HepG2 (cell line): Measurements from ENCODE around the gene SLC17A9. TPM values are rescaled to one million over a fixed set of nuclear protein-coding genes. Genes with fewer than 3 reads are reported as not detected.

Experiments
- AGO2 ChIP-seq: fragments of 200-400 bp; formaldehyde crosslinking; optimal IDR thresholded peaks from 2 replicates; pipeline ENCODE3; 2017; ENCODE audit warnings: mild to moderate bottlenecking, low read depth, low read length, moderate library complexity
- CEBPG ChIP-seq: IDR thresholded peaks from 2 replicates; pipeline ENCODE4 v1.6.1; 2016
- CREB1 ChIP-seq, 2 experiments: fragments of 450-650 bp in 1 of 2; IDR thresholded peaks; 2 replicates each; pipeline ENCODE4 v1.6.1; 2016 to 2017; ENCODE audit warnings: control low read depth in 1 of 2, mild to moderate bottlenecking in 1 of 2, missing compliant biosample characterization in 1 of 2, missing genetic modification characterization in 1 of 2
- GLI4 ChIP-seq: sonication (generic); formaldehyde crosslinking; IDR thresholded peaks from 2 replicates; pipeline ENCODE4 v1.5.1; 2020; ENCODE audit warnings: missing genetic modification reagents, mild to moderate bottlenecking, moderate library complexity, borderline replicate concordance
- GPN1 ChIP-seq: sonication (generic); formaldehyde crosslinking; IDR thresholded peaks from 2 replicates; pipeline ENCODE4 v1.5.1; 2020; ENCODE audit warnings: missing genetic modification reagents, borderline replicate concordance
- MYNN ChIP-seq: sonication (generic); formaldehyde crosslinking; IDR thresholded peaks from 2 replicates; pipeline ENCODE4 v1.4.0; 2020; ENCODE audit warnings: mild to moderate bottlenecking, low read depth, missing genetic modification reagents
- NR2C2 ChIP-seq: sonication (generic); formaldehyde crosslinking; IDR thresholded peaks from 2 replicates; pipeline ENCODE4 v1.4.0; 2020; ENCODE audit warnings: missing genetic modification reagents, mild to moderate bottlenecking, moderate library complexity, borderline replicate concordance
- PTBP1 ChIP-seq: fragments of 200-400 bp; formaldehyde crosslinking; IDR thresholded peaks from 2 replicates; pipeline ENCODE4 v1.6.1; 2018; ENCODE audit warnings: low read length, low read depth; ENCODE audit not compliant: poor library complexity, severe bottlenecking
- RORA ChIP-seq: sonication (generic); formaldehyde crosslinking; IDR thresholded peaks from 2 replicates; pipeline ENCODE4 v1.5.0; 2020; ENCODE audit warnings: mild to moderate bottlenecking, missing genetic modification reagents, moderate library complexity
- SMAD1 ChIP-seq: sonication (generic); formaldehyde crosslinking; IDR thresholded peaks from 2 replicates; pipeline ENCODE4 v1.4.0; 2020; ENCODE audit warnings: missing genetic modification reagents, low read depth, mild to moderate bottlenecking, borderline replicate concordance
- SMC3 ChIP-seq: IDR thresholded peaks from 2 replicates; pipeline ENCODE4 v1.6.1; 2011; ENCODE audit warnings: low read length, improper control_type of control experiment
- SRSF1 ChIP-seq: fragments of 200-400 bp; formaldehyde crosslinking; optimal IDR thresholded peaks from 2 replicates; pipeline ENCODE3; 2017; ENCODE audit warnings: mild to moderate bottlenecking, low read depth, low read length, moderate library complexity
- TSC22D2 ChIP-seq: sonication (generic); formaldehyde crosslinking; IDR thresholded peaks from 2 replicates; pipeline ENCODE4 v1.5.1; 2020; ENCODE audit warnings: missing genetic modification reagents, mild to moderate bottlenecking, borderline replicate concordance
- ZFP1 ChIP-seq: IDR thresholded peaks from 2 replicates; pipeline ENCODE4 v1.6.1; 2016
- ZNF138 ChIP-seq: sonication (generic); formaldehyde crosslinking; IDR thresholded peaks from 2 replicates; pipeline ENCODE4 v1.5.0; 2020; ENCODE audit warnings: mild to moderate bottlenecking, low read depth, missing genetic modification reagents
- ZNF430 ChIP-seq: sonication (generic); formaldehyde crosslinking; IDR thresholded peaks from 2 replicates; pipeline ENCODE4 v1.9.0; 2021; ENCODE audit warnings: mild to moderate bottlenecking, missing genetic modification reagents
- ZNF484 ChIP-seq: sonication (generic); formaldehyde crosslinking; IDR thresholded peaks from 2 replicates; pipeline ENCODE4 v1.5.1; 2020; ENCODE audit warnings: mild to moderate bottlenecking, low read depth, missing genetic modification reagents, borderline replicate concordance
- ZNF629 ChIP-seq: sonication (generic); formaldehyde crosslinking; conservative IDR thresholded peaks from 2 replicates; pipeline ENCODE4 v1.5.0; 2020; ENCODE audit warnings: missing genetic modification reagents
- ZNF841 ChIP-seq: sonication (generic); formaldehyde crosslinking; IDR thresholded peaks from 2 replicates; pipeline ENCODE4 v1.8.1; 2023; ENCODE audit warnings: missing genetic modification reagents, borderline replicate concordance
- polyA plus RNA-seq, 8 experiments: library from polyadenylated mRNA; depleted of rRNA in 3 of 8; stranded (reverse) in 7 of 8; unstranded in 1 of 8; fragments of >200 nt; fragmentation: Illumina TruSeq in 4 of 8; extraction: Trizol in 4 of 8; gene quantifications; 2 replicates each; pipeline versions ENCODE4 v1.2.1 to v1.2.3, GENCODE V29; 2011 to 2016; ENCODE audit warnings: low read depth in 4 of 8, missing spikeins in 1 of 8, mixed read lengths in 1 of 8; ENCODE audit not compliant: insufficient read depth in 1 of 8
- total RNA-seq, 5 experiments: library from RNA; depleted of rRNA; stranded (reverse); fragments of >200 nt; fragmentation: Illumina TruSeq; extraction: Trizol; gene quantifications; 2 replicates each; pipeline ENCODE4 v1.2.3, GENCODE V29; 2016; ENCODE audit warnings: low read depth in 1 of 5
- TF ChIP-seq, protein P1 (sequence below): IDR thresholded peaks from 2 replicates; pipeline ENCODE4 v1.4.0; 2020; ENCODE audit warnings: mild to moderate bottlenecking, missing genetic modification reagents
- TF ChIP-seq, protein P2 (sequence below): sonication (generic); formaldehyde crosslinking; IDR thresholded peaks from 2 replicates; pipeline ENCODE4 v1.8.0; 2022; ENCODE audit warnings: missing genetic modification reagents, mild to moderate bottlenecking, moderate library complexity, borderline replicate concordance
- TF ChIP-seq, protein P3 (sequence below): sonication (generic); formaldehyde crosslinking; IDR thresholded peaks from 2 replicates; pipeline ENCODE4 v1.4.0; 2020; ENCODE audit warnings: missing genetic modification reagents

SLC17A9 gene
- total and polyA plus RNA-seq, 2 of the 13 experiments (the other 11 are each of a cell fraction or from before 2014, with no cell fraction given): 110 to 191 TPM

DNA sequence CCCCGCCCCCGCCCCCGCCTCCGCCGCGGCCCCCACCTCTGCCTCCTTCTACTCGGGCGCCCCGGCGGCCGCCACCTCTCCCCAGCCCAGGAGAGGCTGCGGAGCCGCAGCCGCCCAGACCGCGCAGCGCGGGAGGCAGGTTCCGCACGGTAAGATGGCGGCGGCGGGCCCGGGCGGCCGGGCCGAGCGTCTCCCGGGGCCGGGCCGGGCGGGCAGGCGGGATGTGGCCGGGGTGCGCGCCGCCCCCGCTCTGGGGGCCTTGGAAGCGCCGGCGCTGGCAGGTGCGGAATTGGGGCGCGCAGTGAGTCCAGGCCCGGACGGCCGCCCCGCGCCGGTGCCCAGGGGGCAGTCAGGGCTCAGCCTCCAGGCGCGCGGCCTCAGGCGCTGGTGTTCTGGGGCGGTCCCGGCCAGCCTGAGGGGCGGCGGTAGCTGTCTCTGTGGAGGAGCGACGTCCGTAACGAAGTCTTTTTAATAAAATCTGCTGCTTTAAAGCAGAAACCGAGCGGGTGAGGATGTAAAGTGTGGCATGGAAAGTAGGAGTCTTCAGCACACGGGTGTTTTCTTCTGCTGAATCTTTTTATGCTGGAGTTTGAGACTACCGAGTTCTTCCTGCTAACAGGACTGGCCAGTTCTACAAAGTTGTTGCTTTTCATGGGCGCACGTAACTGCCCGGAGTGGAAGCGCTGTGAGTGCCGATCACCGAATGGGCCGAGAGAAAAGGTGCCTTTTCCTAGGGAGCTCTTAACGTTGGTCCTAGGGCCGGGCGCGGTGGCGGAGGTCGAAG is 14.2 kb upstream of the SLC17A9 start, which contains the start of gene GID8 (continued):
- no peak for TF ChIP-seq PTBP1
- TF ChIP-seq GPN1 (CRISPR knock-in tag): 0 out of 2 replicates have a peak, but pooled peaks have one; percentile 25
- TF ChIP-seq ZNF841 (CRISPR knock-in tag): no peak
- TF ChIP-seq ZNF138 (CRISPR knock-in tag): no peak
- TF ChIP-seq, protein P1, sequence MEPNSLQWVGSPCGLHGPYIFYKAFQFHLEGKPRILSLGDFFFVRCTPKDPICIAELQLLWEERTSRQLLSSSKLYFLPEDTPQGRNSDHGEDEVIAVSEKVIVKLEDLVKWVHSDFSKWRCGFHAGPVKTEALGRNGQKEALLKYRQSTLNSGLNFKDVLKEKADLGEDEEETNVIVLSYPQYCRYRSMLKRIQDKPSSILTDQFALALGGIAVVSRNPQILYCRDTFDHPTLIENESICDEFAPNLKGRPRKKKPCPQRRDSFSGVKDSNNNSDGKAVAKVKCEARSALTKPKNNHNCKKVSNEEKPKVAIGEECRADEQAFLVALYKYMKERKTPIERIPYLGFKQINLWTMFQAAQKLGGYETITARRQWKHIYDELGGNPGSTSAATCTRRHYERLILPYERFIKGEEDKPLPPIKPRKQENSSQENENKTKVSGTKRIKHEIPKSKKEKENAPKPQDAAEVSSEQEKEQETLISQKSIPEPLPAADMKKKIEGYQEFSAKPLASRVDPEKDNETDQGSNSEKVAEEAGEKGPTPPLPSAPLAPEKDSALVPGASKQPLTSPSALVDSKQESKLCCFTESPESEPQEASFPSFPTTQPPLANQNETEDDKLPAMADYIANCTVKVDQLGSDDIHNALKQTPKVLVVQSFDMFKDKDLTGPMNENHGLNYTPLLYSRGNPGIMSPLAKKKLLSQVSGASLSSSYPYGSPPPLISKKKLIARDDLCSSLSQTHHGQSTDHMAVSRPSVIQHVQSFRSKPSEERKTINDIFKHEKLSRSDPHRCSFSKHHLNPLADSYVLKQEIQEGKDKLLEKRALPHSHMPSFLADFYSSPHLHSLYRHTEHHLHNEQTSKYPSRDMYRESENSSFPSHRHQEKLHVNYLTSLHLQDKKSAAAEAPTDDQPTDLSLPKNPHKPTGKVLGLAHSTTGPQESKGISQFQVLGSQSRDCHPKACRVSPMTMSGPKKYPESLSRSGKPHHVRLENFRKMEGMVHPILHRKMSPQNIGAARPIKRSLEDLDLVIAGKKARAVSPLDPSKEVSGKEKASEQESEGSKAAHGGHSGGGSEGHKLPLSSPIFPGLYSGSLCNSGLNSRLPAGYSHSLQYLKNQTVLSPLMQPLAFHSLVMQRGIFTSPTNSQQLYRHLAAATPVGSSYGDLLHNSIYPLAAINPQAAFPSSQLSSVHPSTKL (CRISPR knock-in tag): no peak; the same call in 1 of the 2 replicates
- TF ChIP-seq ZNF484 (CRISPR knock-in tag): no peak
- TF ChIP-seq, protein P2, sequence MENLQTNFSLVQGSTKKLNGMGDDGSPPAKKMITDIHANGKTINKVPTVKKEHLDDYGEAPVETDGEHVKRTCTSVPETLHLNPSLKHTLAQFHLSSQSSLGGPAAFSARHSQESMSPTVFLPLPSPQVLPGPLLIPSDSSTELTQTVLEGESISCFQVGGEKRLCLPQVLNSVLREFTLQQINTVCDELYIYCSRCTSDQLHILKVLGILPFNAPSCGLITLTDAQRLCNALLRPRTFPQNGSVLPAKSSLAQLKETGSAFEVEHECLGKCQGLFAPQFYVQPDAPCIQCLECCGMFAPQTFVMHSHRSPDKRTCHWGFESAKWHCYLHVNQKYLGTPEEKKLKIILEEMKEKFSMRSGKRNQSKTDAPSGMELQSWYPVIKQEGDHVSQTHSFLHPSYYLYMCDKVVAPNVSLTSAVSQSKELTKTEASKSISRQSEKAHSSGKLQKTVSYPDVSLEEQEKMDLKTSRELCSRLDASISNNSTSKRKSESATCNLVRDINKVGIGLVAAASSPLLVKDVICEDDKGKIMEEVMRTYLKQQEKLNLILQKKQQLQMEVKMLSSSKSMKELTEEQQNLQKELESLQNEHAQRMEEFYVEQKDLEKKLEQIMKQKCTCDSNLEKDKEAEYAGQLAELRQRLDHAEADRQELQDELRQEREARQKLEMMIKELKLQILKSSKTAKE (CRISPR knock-in tag): no peak
- TF ChIP-seq SMC3: no peak; the same call in 1 of the 2 replicates
- TF ChIP-seq CREB1 (IDR thresholded peaks at IDR 0.05): no peak
- no peak for TF ChIP-seq CREB1 (CRISPR knock-in tag; IDR thresholded peaks at IDR 0.05)
- peak; percentile 47; the same call in 1 of the 2 replicates for TF ChIP-seq SMAD1 (CRISPR knock-in tag)
- TF ChIP-seq MYNN (CRISPR knock-in tag): no peak
- 0 out of 2 replicates have a peak, but pooled peaks have one; percentile 10 for TF ChIP-seq GLI4 (CRISPR knock-in tag)
- TF ChIP-seq, protein P3, sequence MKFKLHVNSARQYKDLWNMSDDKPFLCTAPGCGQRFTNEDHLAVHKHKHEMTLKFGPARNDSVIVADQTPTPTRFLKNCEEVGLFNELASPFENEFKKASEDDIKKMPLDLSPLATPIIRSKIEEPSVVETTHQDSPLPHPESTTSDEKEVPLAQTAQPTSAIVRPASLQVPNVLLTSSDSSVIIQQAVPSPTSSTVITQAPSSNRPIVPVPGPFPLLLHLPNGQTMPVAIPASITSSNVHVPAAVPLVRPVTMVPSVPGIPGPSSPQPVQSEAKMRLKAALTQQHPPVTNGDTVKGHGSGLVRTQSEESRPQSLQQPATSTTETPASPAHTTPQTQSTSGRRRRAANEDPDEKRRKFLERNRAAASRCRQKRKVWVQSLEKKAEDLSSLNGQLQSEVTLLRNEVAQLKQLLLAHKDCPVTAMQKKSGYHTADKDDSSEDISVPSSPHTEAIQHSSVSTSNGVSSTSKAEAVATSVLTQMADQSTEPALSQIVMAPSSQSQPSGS (CRISPR knock-in tag): peak; percentile 6; the same call in 1 of the 2 replicates
- no peak for TF ChIP-seq SRSF1
- TF ChIP-seq ZNF629 (CRISPR knock-in tag): no peak
- no peak for TF ChIP-seq CEBPG (CRISPR knock-in tag)
- no peak for TF ChIP-seq RORA (CRISPR knock-in tag)
- TF ChIP-seq TSC22D2 (CRISPR knock-in tag): 0 out of 2 replicates have a peak, but pooled peaks have one; percentile 31
- no peak for TF ChIP-seq NR2C2
- TF ChIP-seq ZFP1 (CRISPR knock-in tag): no peak
- no peak; the same call in 1 of the 2 replicates for TF ChIP-seq ZNF430 (CRISPR knock-in tag)
- no peak for TF ChIP-seq AGO2
